ENCODE results near the gene TSC22D1. TPM values are rescaled to one million over a fixed set of nuclear protein-coding genes. Genes with fewer than 3 reads are reported as not detected.
A peak's percentile ranks its signal among the peaks of the same experiment; 100 is the strongest.
"Not testable (repeated sequence)": the region's sequence is repeated elsewhere in the genome, so short reads cannot be mapped to it uniquely, and the experiment has no call there.

TSC22D1 gene
- 44.2 TPM for polyA plus RNA-seq (2013, experiment 1 of 2; ENCODE audit: insufficient read length)
- polyA plus RNA-seq (2013, experiment 2 of 2; ENCODE audit: insufficient read length), result 40.1 TPM

- DNase-seq, result peak; percentile 58
Measured at GRCh38 chr13:44575741-44576350, at the start of gene TSC22D1. TSC22D1 (minus strand) TSS chr13:44576330; CDS start chr13:44576074, 256 bp downstream.

GRCh38 chr13:44622708-44623107, 46.6 kb upstream of the TSC22D1 start:
- DNase-seq, result no peak

- DNase-seq, result no peak
Measured at GRCh38 chr13:44622261-44622660, 46.1 kb upstream of the TSC22D1 start.

- DNase-seq, result peak; percentile 83
Measured at GRCh38 chr13:44620057-44620456, 43.9 kb upstream of the TSC22D1 start.

- DNase-seq, result no peak
Measured at GRCh38 chr13:44619651-44620050, 43.5 kb upstream of the TSC22D1 start.

- no peak for DNase-seq
Measured at GRCh38 chr13:44618326-44618725, 42.2 kb upstream of the TSC22D1 start.

- DNase-seq, result no peak
Measured at GRCh38 chr13:44617648-44618047, 41.5 kb upstream of the TSC22D1 start.

- DNase-seq, result no peak
Measured at GRCh38 chr13:44609137-44609536, 33.0 kb upstream of the TSC22D1 start.

GRCh38 chr13:44605721-44606120, 29.6 kb upstream of the TSC22D1 start:
- DNase-seq, result no peak

GRCh38 chr13:44605275-44605674, 29.1 kb upstream of the TSC22D1 start:
- no peak for DNase-seq

GRCh38 chr13:44601586-44601985, 25.5 kb upstream of the TSC22D1 start:
- no peak for DNase-seq

GRCh38 chr13:44593861-44594592, 17.9 kb upstream of the TSC22D1 start:
- not testable (repeated sequence) for DNase-seq

GRCh38 chr13:44592216-44592847, 16.2 kb upstream of the TSC22D1 start:
- no peak for DNase-seq

- DNase-seq, result no peak
Measured at GRCh38 chr13:44591316-44591715, 15.2 kb upstream of the TSC22D1 start.

- DNase-seq, result peak; percentile 64
Measured at GRCh38 chr13:44583137-44583536, 7.0 kb upstream of the TSC22D1 start.

- DNase-seq, result no peak
Measured at GRCh38 chr13:44578067-44578400, 1.9 kb upstream of the TSC22D1 start.

GRCh38 chr13:44577236-44578066, 1.3 kb upstream of the TSC22D1 start:
- peak; percentile 94 for DNase-seq

- DNase-seq, result peak; percentile 17
Measured at GRCh38 chr13:44576351-44577235, 463 bp upstream of the TSC22D1 start.

GRCh38 chr13:44575035-44575434, 1.1 kb downstream of the TSC22D1 start:
- DNase-seq, result no peak

- DNase-seq, result peak; percentile 10
Measured at GRCh38 chr13:44574466-44574855, 1.7 kb downstream of the TSC22D1 start.

GRCh38 chr13:44573790-44574465, 2.2 kb downstream of the TSC22D1 start:
- DNase-seq, result peak; percentile 38
